HG03139 (cell line): Measurements from ENCODE around the gene LRFN2.

Experiments used
- ATAC-seq: cut with Tn5 transposase; IDR thresholded peaks from one replicate; pipeline ENCODE4 v1.9.1; 2021; ENCODE audit not compliant: unreplicated experiment

Gene LRFN2

DNA sequence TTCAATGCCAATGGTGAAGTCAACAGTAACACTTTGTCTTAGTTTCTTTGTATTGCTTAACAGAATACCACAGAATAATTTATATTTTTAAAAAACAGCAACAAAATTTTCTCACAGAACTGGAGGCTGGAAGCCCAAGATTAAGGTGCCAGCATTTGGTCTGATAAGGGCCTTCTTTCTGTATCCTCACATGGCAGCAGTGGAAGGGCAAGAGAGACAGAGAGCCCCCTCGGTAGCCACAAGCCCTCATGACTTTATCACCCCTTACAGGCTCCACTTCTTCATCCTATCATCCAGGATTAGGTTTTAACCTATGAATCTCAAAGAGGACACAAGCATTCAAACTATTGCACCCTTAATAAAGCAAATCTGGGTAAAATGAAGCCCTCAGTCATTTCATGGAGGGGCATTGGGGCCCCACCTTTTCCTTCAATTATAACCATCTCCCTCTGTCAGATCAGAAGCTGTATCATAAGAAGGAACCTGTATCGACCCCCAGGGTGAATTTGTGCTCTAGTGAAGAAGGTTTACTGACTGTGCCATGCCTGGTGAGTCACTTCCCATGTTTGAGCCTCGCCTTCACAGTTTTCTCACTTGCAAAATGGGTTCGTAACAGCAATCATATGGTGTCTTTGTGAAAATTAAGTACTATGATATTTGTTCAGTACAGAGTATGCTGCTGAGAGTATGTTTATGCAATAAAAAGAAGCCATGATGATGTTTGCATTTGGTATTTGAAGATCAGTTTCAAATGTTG is 178.2 kb downstream of the LRFN2 start:
- ATAC-seq = no peak

DNA sequence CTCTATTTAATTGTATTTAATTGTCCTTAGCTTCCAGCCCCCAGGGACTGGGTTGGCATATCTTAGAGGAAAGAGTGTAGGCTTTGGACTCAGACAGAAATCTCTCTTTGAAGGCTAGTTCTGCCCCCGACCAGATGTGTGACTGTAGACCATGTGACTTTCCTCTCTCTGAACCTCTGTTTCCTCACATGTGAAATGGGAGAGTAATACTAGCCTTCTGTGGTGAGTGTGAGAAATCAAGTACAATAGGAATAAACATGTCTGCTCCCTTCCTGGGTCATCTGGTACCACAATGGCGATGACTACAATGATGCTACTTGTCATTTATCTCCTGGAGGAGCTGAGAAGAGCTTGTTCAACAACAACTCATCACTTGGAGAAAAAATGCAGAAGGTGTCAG is 179.9 kb downstream of the LRFN2 start:
- no peak for ATAC-seq

DNA sequence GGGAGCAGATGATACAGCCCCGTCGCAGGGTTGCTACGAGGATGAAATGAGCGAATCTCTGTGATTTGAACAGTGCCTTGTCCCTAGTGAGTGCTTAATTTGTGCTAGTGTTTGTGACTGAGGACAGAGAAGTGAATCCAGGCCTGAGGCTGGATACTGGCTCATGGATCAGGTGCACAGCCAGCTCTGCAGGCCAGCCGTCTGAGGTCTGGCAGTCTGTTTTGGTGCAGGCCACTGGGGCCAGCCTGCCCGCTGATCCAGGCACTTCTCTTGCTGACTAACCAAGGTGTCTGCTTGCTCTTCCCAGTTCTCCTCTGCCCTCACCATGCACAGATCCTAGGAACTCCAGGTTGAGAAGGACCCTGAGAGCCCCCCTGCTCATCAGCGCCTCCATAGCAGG is 181.0 kb downstream of the LRFN2 start:
- no peak for ATAC-seq

DNA sequence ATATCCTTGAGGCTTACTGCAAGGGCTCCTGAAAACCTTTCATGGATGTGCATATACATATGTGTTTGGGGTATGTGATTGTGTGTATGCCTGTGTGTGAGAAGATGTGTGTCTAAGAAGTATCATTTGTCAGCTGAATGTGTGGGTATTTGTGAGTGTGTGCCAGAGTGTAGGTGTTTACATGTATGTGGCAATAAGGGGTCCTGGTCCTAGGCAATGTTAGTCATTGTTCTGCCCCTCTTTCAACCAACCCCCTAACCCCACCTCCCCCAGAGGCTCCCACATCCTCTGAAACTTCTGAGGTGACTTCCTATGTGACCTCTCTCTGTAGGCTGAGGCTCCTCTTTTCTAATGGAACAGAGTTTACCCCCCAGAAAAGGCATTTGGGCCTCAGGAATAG is 186.4 kb downstream of the LRFN2 start:
- ATAC-seq = no peak

DNA sequence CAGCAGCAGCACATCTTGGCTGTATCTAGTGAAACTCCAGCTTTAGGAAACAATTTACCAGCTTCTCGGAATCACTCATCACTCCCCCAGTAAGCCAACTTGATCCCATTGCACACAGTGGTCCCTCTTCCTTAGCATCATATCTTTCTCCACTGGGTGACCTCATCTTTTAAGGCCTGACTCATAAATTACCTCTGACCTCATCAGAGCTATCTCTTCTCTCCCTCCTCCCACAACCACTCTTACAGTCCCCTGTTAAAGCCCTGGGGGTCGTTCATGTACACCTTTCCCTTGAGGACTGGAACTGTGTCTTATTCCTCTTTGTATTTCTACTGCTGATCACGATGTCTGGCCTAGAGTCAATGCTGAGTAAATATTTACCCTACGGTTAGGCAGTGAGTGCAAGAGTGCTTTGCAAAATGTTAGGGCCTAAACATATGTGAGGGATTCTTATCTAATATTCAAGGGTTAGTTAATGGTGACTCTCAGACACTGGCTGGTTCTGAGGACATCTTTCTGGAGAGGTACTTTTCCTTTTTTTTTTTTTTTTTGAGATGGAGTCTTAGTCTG is 187.2 kb downstream of the LRFN2 start:
- no peak for ATAC-seq

DNA sequence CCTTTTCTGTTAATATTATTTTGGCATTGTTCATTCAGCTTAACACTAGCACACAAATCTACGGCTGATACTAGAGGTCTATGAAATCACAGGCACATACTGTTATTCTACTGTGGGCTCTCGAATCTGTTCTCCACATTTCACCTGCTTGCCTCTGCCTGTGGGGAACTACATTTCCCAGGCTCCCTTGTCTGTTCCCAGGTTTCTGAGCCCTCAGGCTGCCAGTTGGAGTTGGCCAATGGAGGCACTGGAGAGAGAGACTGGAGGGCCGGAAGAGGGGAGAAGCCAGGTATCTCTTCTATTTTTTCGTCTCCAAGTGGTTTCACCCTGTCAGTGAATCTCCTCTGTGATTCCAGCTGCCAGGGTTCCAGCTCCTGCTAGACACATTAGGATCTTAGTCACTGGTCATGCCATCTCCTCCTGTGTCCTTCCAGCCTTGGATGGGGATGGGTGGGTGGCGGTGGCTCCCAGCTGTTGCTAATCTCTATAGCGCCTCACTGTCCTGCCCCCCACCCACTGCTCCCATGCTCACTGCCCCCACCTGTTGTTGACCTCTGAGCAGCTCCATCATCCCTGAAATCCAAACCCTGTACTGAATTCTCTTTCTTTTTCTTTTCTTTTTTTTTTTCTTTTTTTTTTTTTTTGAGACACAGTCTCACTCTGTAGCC is 188.2 kb downstream of the LRFN2 start:
- ATAC-seq = no peak

DNA sequence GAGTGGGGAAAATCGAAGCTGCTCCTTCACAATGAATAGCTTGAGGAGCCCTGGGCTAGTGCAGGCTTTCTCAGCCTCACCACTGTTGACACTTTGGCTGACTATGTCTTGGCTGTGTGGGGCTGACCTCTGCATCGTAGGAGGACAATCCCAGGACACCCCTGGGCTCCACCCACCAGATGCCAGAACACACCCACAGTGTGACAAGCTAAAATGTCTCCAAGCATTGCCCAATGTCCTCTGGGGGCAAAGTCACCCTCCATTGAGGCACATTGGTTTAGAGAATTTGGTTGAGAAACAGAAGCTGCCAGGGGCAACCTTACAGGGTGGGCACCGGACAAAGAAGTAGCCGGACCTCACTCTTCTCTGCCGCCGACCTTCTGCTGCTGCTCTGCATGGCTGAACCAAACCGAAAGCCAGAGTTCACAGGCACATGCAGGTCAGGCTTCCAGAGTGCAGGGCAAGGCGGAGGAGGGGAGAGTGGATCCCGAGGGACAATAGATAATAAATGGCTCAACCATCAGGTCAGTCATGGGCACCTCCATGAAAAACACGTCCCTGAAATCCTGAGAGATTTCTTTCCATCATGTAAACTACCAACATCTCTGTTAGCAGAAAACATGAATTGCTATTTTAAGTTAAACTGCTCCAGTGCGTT is 189.0 kb downstream of the LRFN2 start:
- no peak for ATAC-seq

DNA sequence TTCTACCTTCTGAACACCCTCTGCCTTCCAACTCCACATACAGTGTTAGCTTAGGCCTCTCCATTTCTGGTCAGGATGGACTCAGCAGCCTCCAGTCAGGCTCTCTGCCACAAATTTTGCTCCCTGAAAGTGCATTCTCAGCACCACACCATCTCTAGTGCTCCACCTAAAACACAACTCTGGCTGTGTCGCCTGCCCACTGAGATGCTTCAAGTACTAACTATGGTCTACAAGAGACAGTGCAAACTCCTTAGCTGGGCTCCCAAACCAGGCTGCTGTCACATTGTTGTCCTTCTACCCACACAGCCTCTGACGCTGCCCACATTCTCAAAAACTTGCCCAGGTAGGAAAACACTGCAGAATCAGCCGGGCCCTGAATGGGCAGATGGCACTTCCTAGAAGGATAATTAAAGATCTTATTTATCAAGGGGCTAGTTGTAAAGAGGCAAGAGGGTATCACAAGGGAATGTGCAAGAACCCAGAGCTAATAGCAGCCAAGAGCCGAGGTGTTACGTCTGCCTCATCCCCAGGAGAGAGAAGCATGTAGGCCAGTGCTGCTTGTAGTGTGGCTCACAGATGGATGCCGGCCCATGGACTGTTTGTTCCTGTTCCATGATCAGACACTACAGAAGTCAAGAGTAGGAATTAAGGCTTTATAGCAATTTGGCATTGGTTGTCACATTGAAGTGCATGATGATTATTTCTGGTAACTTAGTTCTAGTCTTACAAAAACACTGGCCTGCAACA is 189.7 kb downstream of the LRFN2 start:
- ATAC-seq = no peak

DNA sequence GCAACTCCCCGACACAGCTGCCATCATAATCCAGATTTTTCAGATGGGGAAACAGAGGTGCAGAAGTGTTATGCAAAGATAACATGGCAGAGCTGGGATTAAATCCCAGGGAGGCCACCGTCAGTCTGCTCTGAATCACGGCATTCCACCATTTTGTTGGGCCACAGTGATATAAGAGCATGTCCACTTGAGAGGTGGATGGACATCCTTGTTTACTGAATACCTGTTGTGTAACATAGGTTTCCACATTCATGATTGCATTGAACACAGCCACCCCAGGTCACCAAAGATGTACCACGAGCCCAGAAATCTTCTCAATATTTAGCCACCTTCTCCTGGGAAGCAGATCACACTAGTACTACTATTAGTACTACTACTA is 191.5 kb downstream of the LRFN2 start:
- no peak for ATAC-seq

DNA sequence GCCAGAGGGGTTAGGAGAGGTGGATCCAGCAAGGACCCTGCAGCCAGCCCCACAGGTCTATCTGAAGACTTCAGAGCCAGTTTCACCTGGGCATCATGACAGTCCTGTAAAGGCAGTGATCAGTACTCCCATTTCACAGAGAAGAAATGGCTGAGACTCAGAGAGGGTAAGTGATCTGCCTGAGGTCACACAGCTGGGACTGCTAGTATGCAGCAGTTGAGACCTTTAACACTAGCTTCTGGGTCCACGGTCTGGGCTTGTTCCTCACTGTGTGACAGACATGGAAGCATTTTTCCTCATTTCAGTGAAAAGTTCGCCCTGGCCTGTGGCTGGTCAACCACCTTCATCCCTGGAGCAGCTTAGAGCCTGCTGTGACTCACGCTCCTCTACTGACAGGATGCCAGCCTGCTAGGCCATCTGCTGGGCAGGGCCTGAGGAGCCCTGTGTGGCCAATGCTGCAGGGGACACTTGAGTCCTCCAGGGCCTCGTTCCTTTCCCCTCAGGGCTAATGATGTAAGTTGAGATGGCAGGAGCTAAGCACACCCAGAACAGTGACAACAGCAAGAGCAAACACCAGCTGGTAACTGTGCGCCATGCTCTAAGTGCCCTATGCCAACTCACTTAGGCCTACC is 192.0 kb downstream of the LRFN2 start:
- no peak for ATAC-seq

DNA sequence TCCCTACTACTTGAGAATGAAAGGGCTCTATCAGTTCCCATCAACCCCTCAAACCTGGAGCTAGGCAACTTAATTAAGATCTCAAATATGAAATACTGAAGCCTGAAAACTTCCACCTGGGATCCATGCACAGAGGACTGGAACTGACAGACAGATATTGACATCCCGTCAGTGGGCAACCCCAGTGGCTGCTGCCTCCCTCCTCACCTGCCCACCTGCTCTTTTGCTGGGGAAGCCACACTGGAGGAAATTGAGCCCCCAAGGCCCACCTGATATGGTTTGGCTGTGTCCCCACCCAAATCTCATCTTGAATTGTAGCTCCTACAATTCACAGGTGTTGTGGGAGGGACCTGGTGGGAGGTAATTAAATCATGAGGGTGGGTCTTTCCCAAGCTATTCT is 192.8 kb downstream of the LRFN2 start:
- ATAC-seq = no peak

DNA sequence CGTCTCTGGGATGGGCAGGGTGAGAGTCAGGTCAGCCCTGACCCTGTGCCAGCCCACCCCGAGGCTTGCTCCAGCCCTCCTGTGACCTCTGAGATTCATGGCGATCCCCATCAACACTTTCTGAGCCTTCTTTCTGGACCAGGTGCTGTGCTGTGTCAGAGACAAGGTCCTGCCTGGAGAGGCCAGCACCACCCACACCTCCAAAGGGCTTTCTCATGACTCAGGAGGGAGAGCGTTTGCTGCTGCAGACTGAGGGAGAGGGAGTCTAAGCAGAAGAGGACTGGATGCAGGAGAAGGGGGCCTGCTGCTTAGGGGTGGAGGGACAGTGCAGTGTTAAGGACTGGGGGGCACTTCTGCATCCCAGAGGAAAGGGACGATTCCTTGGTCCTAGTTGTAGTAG is 193.5 kb downstream of the LRFN2 start:
- ATAC-seq = no peak

DNA sequence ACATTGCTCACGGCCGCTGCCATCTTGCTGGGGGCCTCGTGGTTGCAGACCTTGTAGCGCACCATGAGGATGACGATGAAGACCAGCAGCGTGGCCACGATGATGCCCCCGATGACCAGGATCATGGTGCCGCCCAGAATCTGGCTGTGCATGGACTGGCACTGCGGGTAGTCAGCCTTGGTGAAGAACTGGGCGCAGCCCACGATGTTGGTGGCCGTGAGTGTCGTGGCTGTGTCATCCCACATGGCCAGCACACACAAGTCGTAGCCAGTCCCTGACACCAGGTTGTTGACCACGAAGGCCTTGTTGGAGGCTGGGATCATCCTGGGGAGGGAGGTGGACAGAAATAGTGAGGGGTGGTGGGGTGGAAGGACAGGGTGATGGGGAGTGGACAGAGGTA is 194.6 kb downstream of the LRFN2 start:
- ATAC-seq = no peak

DNA sequence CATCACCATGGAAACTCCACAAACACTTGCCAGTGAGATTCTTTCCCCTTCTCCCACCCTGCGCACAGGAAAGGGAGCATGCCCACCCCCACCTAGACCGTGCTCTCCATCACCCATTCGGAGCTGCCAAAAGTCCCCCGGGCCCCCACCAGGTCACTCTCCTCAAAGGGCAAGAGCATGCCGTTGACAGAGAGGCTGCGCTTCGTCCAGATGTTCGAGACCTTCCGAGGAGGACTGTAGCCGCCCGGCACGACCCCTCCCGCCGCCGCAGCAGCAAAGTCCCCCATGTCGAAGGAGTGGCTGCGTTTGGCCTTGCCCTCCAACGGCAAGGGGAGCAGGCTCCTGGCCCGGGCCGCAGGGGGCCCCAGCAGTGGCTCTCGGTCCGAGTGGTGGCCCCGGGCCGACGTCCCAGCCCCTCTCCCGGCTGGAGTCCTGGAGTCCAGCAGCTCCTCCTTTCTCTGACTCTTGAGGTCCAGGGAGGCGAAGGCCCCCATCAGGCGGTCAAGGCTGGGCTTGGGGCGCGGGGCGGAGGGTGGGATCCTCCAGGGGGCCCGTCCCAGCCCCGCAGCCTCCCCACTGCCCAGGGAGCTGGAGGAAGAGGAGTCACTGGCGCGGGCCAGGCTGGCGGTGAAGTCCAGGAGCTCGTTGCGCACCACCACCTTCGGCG is 195.2 kb downstream of the LRFN2 start:
- no peak for ATAC-seq

DNA sequence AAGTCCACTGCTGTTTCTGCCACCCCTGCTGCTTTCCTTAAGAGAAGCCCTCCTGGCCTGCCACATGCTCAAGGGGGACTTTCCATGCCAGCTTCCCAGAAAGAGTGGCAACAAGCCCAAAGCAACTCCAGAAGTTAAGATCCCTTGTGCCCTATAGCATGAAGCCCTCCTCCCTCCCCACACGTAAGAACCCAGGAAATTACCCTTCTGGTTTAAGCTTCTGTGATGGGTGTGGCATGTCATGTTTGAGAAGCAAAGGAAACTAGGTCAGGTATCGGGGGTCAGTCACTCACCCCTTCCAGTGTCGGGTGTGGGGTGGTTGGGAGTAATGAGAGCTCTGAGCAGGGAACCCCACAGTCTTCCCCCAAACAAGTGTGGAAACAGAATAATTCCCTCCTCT is 196.1 kb downstream of the LRFN2 start:
- no peak for ATAC-seq

DNA sequence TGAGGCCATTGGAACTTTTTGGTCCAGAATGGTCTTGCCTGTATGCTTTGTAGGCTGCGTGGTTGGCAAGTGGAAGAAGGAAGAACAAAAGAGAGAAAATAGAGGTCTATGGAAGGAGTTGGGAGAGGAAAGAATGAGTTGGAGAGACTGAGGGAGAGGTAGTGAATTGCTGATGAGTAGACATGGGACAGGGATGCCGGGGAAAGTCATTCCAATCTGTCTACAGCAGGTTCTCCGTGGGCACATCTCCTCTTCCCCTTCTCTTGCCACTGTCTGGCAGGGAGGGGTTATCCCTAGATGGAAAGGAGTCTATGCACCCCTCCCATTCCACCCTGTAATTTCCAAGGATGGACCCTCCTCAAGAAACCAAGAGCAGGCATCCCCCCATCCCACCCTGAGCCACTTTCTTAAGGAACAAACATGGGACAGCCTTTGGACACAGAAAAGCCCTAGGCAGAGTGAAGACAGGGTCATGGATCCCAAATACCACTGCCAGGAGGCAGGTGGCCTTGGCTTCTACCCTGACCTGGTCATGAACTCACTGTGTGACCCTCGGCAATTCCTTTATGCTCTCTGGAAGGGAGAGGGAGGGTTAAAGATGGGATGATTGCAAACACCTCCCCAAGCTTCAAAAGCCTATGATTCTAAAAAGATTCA is 196.9 kb downstream of the LRFN2 start:
- no peak for ATAC-seq

DNA sequence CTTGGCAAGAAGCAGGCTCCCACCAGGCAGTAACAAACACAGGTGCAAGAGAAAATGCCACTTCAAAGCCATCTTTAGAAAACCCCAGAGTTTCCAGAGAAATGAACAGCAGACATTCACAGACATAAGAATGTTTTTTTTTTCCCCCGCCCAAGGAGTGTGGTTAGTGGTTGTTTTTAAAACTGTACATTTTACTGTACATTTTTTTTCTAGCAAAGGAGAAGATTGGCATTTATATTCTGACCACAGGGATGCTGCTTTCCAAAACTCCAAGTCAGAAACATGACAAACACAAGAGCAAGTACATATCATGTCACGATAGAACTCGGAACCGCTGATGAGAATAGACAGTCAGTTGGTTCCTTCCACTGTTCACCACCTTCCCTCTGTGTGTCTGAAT is 197.9 kb downstream of the LRFN2 start:
- no peak for ATAC-seq

DNA sequence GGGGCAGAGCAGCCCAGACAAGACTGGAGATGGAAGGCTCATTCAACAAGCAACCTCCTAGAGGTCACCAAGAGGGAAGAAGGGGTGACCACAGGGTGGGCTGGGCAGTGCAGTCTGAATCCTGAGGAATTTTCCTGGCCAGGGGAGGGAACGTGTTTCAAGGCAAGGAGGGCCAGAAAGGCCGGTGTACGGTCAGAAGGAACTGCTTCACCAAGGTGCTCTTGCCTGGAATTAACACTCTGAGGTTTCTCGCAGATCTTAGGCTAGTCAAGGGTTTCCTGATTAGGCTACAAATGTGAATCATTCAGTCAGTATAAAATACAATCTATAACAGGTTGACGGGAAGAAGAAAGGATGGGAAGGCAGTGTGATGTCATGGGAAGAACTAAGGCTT is 199.3 kb downstream of the LRFN2 start:
- no peak for ATAC-seq

DNA sequence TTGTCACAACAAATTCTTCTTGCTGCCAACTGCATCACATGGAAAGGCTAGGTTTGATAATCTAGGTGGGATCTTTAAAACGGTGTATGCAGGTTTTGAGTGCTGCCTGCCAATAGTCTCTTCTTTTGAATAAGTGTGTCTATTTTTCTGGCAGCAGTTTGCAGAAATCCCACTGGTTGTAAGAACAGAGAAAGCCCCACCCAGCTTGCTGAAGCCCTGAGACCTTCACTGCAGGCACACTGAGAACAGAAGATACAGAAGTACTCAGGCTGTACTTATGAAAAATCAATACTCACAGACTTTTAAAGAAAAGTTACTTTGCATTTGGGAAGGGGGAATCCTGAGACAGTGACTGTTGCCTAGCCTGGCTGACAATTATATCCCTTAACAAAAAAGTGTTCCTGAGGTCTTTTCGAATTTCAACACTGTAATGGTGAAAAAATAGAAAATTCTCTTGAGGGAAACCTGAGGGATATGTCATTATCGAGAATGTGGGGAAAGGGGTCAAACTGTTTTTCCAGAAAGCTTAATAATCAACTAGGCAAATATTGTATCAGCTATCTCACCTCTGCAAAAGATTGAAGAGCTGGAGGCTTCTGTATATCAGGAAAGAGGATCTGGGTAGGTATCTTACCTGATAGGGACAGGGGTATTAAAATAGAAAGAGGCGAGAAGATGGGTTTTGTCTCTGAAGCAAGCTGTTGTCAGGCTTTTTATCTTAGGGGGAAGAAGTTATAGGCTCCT is 199.9 kb downstream of the LRFN2 start:
- ATAC-seq = no peak
